B cell (primary cell): ENCODE results near the gene BAG3. TPM values are rescaled to one million over a fixed set of nuclear protein-coding genes. Genes with fewer than 3 reads are reported as not detected.

ENCODE experiments used
- ATAC-seq: fragments of 200-7000 bp; cut with Tn5 transposase; one replicate; pipeline ENCODE4 v1.10.0; 2021; ENCODE audit warnings: low read depth, mild to moderate bottlenecking, moderate number of reproducible peaks, moderate library complexity
- CTCF ChIA-PET: fragments of 350-600 bp; sonication (Branson Sonifier 250); formaldehyde crosslinking; loops from one replicate; lab custom pipeline; 2021; ENCODE audit warnings: antibody characterized with exemption, inconsistent platforms; lab: Charles Lee
- POLR2A ChIA-PET: fragments of 350-600 bp; sonication (Branson Sonifier 250); formaldehyde crosslinking; loops from one replicate; lab custom pipeline; 2021; ENCODE audit warnings: antibody characterized with exemption; lab: Charles Lee
- DNase-seq: peaks from one replicate; pipeline ENCODE4 v3.0.0; 2013
- H2AFZ ChIP-seq: 2 replicates; pipeline ENCODE4 v1.6.1; 2012; ENCODE audit warnings: mild to moderate bottlenecking, low read depth, low read length; ENCODE audit not compliant: insufficient read depth, poor library complexity, severe bottlenecking
- H3K27ac ChIP-seq, 2 donors: 1 replicate in 1 of 2; 2 replicates in 1 of 2; pipeline ENCODE4 v1.5.1; 2012 to 2013; ENCODE audit warnings: low read length in 2 of 2, mild to moderate bottlenecking in 2 of 2, moderate library complexity in 1 of 2
- H3K27me3 ChIP-seq, 4 experiments: fragments of 200-600 bp in 1 of 4; sonication (generic) in 1 of 4; replicated peaks in 1 of 4; 1 replicate in 2 of 4; 2 replicates in 2 of 4; pipeline versions ENCODE4 v1.6.1 to v1.7.0; 2013 to 2016; ENCODE audit warnings: low read length in 3 of 4, mild to moderate bottlenecking in 2 of 4, mixed read lengths in 1 of 4, moderate library complexity in 1 of 4; ENCODE audit not compliant: insufficient read depth in 4 of 4, control insufficient read depth in 3 of 4; ENCODE audit errors: control extremely low read depth in 1 of 4
- H3K36me3 ChIP-seq, 2 experiments: replicated peaks in 1 of 2; 1 replicate in 1 of 2; 2 replicates in 1 of 2; pipeline versions ENCODE4 v1.6.1 to v1.7.1; 2013; ENCODE audit warnings: low read length in 1 of 2; ENCODE audit not compliant: insufficient read depth in 2 of 2, control insufficient read depth in 1 of 2; ENCODE audit errors: control extremely low read depth in 1 of 2, extremely low read depth in 1 of 2
- H3K4me1 ChIP-seq, 2 donors: fragments of 200-600 bp in 1 of 2; sonication (generic) in 1 of 2; 1 replicate in 1 of 2; 2 replicates in 1 of 2; pipeline versions ENCODE4 v1.5.1 to v1.6.1; 2013 to 2017; ENCODE audit warnings: low read length in 2 of 2; ENCODE audit not compliant: control insufficient read depth in 2 of 2, insufficient read depth in 2 of 2
- H3K4me2 ChIP-seq: replicated peaks from 2 replicates; pipeline ENCODE3; 2012; ENCODE audit warnings: mild to moderate bottlenecking, low read depth, low read length; ENCODE audit not compliant: poor library complexity, severe bottlenecking
- H3K4me3 ChIP-seq, 5 experiments: fragments of 200-600 bp in 1 of 5; sonication (generic) in 1 of 5; 1 replicate in 3 of 5; 2 replicates in 2 of 5; pipeline versions ENCODE4 v1.5.1 to v1.7.0; 2011 to 2016; ENCODE audit warnings: low read length in 4 of 5, mild to moderate bottlenecking in 4 of 5, low read depth in 2 of 5, control low read depth in 1 of 5, moderate library complexity in 1 of 5; ENCODE audit not compliant: insufficient read depth in 1 of 5; ENCODE audit errors: control extremely low read depth in 1 of 5, extremely low read depth in 1 of 5
- H3K79me2 ChIP-seq: fragments of 200-600 bp; sonication (generic); one replicate; pipeline ENCODE4 v1.6.0; 2016; ENCODE audit warnings: low read length; ENCODE audit not compliant: control insufficient read depth, insufficient read depth
- H3K9ac ChIP-seq: fragments of 200-600 bp; sonication (generic); 2 replicates; pipeline ENCODE4 v1.6.1; 2017; ENCODE audit warnings: mild to moderate bottlenecking, low read length, moderate library complexity
- H3K9me3 ChIP-seq, 3 donors: one replicate each; pipeline versions ENCODE4 v1.6.1 to v1.7.1; 2013; ENCODE audit warnings: low read length in 2 of 3; ENCODE audit not compliant: control insufficient read depth in 2 of 3, insufficient read depth in 1 of 3; ENCODE audit errors: control extremely low read depth in 1 of 3
- H4K20me1 ChIP-seq: 2 replicates; pipeline ENCODE4 v1.6.0; 2012; ENCODE audit warnings: mild to moderate bottlenecking, low read length; ENCODE audit not compliant: insufficient read depth, control insufficient read depth, poor library complexity, severe bottlenecking
- H3K27ac Mint-ChIP-seq: one replicate; pipeline ENCODE4 v1.8.0; 2021; ENCODE audit warnings: mixed read lengths
- H3K27me3 Mint-ChIP-seq: one replicate; pipeline ENCODE4 v1.8.0; 2021; ENCODE audit warnings: mixed read lengths
- H3K4me1 Mint-ChIP-seq: one replicate; pipeline ENCODE4 v1.8.0; 2021; ENCODE audit warnings: mixed read lengths
- H3K4me3 Mint-ChIP-seq: one replicate; pipeline ENCODE4 v1.8.0; 2021; ENCODE audit warnings: mixed read lengths
- H3K9me3 Mint-ChIP-seq: one replicate; pipeline ENCODE4 v1.8.0; 2022; ENCODE audit warnings: mixed read lengths; ENCODE audit not compliant: insufficient read depth
- CTCF ChIP-seq: fragments of 200-600 bp; IDR thresholded peaks from one replicate; pipeline ENCODE4 v1.8.0; 2022; ENCODE audit warnings: antibody characterized with exemption, mild to moderate bottlenecking
- EZH2 ChIP-seq: IDR thresholded peaks from 2 replicates; pipeline ENCODE4 v1.6.1; 2012; ENCODE audit warnings: borderline replicate concordance, low read depth, mild to moderate bottlenecking, moderate library complexity, low read length; ENCODE audit not compliant: insufficient read depth, poor library complexity, severe bottlenecking
- WGBS: methylation state at CpG from one replicate; pipeline ENCODE4 v1.1.5; 2013; ENCODE audit warnings: missing lambda C conversion rate; ENCODE audit not compliant: insufficient coverage; 5-methylcytosine and 5-hydroxymethylcytosine counted together
- intact Hi-C: fragments of 100-400 bp; cut with micrococcal nuclease; formaldehyde crosslinking; loops from one replicate; pipeline ENCODE4 v1.10.0; 2022
- polyA plus RNA-seq: library from polyadenylated mRNA; depleted of rRNA; stranded (reverse); fragments of >200 nt; gene quantifications from 2 replicates; pipeline ENCODE4 v1.2.3, GENCODE V29; 2012
- total RNA-seq, 2 donors: library from RNA; stranded (reverse); fragments of 120-200 nt in 1 of 2; gene quantifications; 1 replicate in 1 of 2; 2 replicates in 1 of 2; pipeline versions ENCODE4 v1.2.3 to v1.2.4, GENCODE V29; 2013 to 2022

Gene BAG3
- total and polyA plus RNA-seq, 2 donors (not counting 1 experiment from before 2014, with no cell fraction given), result 3.9 to 7.4 TPM

GRCh38 chr10:119725828-119726675 lies 74.9 kb downstream of the BAG3 start, which contains the start of gene INPP5F:
Gene INPP5F (plus strand): TSS chr10:119726050. CDS start chr10:119726263, 213 bp downstream.
- Histone ChIP-seq H3K79me2 (peaks cover 46% of the 10 kb centered on the region), H3K9ac (peak within 1 kb of the TSS; percentile 85), H4K20me1 (no peaks in the 10 kb centered on the region), H3K27me3 (no peaks in the 10 kb centered on the region), H3K9me3 (peaks cover 0 to 2% (median 0%) of the 10 kb centered on the region in 3 donors), H3K4me2 (peak within 1 kb of the TSS; percentile 95), H2AFZ (peak within 1 kb of the TSS; percentile 90), H3K4me1 (peaks cover 38 to 51% of the 10 kb centered on the region in 2 donors), H3K4me3 (peak within 1 kb of the TSS; percentile 55 to 85 (median 70)), H3K36me3 (no peaks in the 10 kb centered on the region), H3K27ac (peak within 1 kb of the TSS; percentile 73 to 90)
- Mint-ChIP-seq H3K9me3 (no peaks in the 10 kb centered on the region), H3K4me1 (peaks cover 48% of the 10 kb centered on the region), H3K27ac (peak within 1 kb of the TSS; percentile 95), H3K4me3 (peak within 1 kb of the TSS; percentile 98), H3K27me3 (no peaks in the 10 kb centered on the region)
- peak; percentile 95 for DNase-seq
- ATAC-seq, result peak; percentile 93
- TF ChIP-seq CTCF (peak; percentile 55), EZH2 (no peak)
- ChIA-PET POLR2A (interaction anchor here (0.6 to 4.1 kb wide), 12 partner anchors 12 to 536 kb away, joined by 3 to 65 read pairs (median 4); no protein-coding TSS in a partner anchor), CTCF (interaction anchor here (0.6 to 6.5 kb wide), 15 partner anchors 9 to 173 kb away, joined by 3 to 99 read pairs (median 4); partner anchors contain the start of gene BAG3)
- under 1% methylated on average over 95 of the region's 95 CpGs for WGBS
- intact Hi-C loops, result loop anchor here (1.0 to 5.0 kb wide), 8 partner anchors 17 to 146 kb away; partner anchors contain the start of genes BAG3 and MCMBP
